K562 (cell line): ENCODE measurements around the gene BMF. TPM values are rescaled to one million over a fixed set of nuclear protein-coding genes. Genes with fewer than 3 reads are reported as not detected.

Source experiments
- ATAC-seq: fragments of 200-7000 bp; cut with Tn5 transposase; 3 replicates; pipeline ENCODE4 v1.9.1; 2020; ENCODE audit warnings: moderate library complexity
- BruUV-seq: library from RNA; stranded (reverse); fragments of 400-500 nt; replicated peaks from 2 replicates; lab custom pipeline; 2021; lab: Mats Ljungman, UMichigan
- CTCF ChIA-PET: fragments of 300-600 bp; formaldehyde crosslinking; extraction: SDS; loops from one replicate; lab custom pipeline; 2021; ENCODE audit warnings: low intra/inter-chr PET ratio; lab: Yijun Ruan, JAX
- POLR2A ChIA-PET: fragments of 300-600, 350-650 bp; sonication (Branson Sonifier 250); formaldehyde crosslinking; extraction: SDS; loops from one replicate; lab custom pipeline; 2021; ENCODE audit warnings: antibody characterized with exemption, inconsistent platforms; lab: Yijun Ruan, JAX
- DNase-seq, 4 experiments: peaks; one replicate each; pipeline versions ENCODE4 v3.0.0 to v3.0.0-alpha.2; 2011 to 2018; ENCODE audit warnings: low spot score in 3 of 4, mixed read lengths in 3 of 4; ENCODE audit errors: extremely low read depth in 1 of 4
- FAIRE-seq: peaks from 2 replicates; lab custom pipeline; 2011; peaks lifted over from hg19 to GRCh38; lab: Jason Lieb, UNC
- H2AFZ ChIP-seq: 2 replicates; pipeline ENCODE4 v1.6.0; 2011; ENCODE audit warnings: low read depth, low read length, control low read depth, inconsistent platforms
- H3K27ac ChIP-seq: fragments of 200-600 bp; 3 replicates; pipeline ENCODE4 v1.8.0; 2011; ENCODE audit warnings: low read depth, mild to moderate bottlenecking, control low read depth, inconsistent platforms, low read length, moderate library complexity, mixed read lengths; ENCODE audit errors: extremely low read depth
- H3K27me3 ChIP-seq, 2 experiments: fragments of 300-600 bp in 1 of 2; 2 replicates in 1 of 2; 3 replicates in 1 of 2; pipeline versions ENCODE4 v1.6.0 to v1.8.0; 2011; ENCODE audit warnings: inconsistent platforms in 2 of 2, low read length in 2 of 2, mild to moderate bottlenecking in 1 of 2, mixed read lengths in 1 of 2, moderate library complexity in 1 of 2; ENCODE audit not compliant: control insufficient read depth in 2 of 2, insufficient read depth in 2 of 2
- H3K36me3 ChIP-seq: fragments of 300-600 bp; 3 replicates; pipeline ENCODE4 v1.8.0; 2011; ENCODE audit warnings: mild to moderate bottlenecking, low read length, inconsistent platforms; ENCODE audit not compliant: control insufficient read depth, insufficient read depth
- H3K4me1 ChIP-seq, 2 experiments: fragments of 200-600 bp in 1 of 2; replicated peaks in 1 of 2; 2 replicates in 1 of 2; 3 replicates in 1 of 2; pipeline versions ENCODE4 v1.5.1 to v1.8.0; 2011; ENCODE audit warnings: inconsistent platforms in 2 of 2, low read length in 2 of 2, mild to moderate bottlenecking in 1 of 2, mixed read lengths in 1 of 2, moderate library complexity in 1 of 2; ENCODE audit not compliant: control insufficient read depth in 2 of 2, insufficient read depth in 2 of 2
- H3K4me2 ChIP-seq: 2 replicates; pipeline ENCODE4 v1.6.1; 2011; ENCODE audit warnings: low read length, control low read depth, inconsistent platforms, mixed read lengths; ENCODE audit not compliant: insufficient read depth
- H3K4me3 ChIP-seq: fragments of 200-600 bp; sonication (generic), shearing (Covaris generic); 2 replicates; pipeline ENCODE4 v1.5.1; 2016; ENCODE audit warnings: control low read depth, inconsistent platforms
- H3K79me2 ChIP-seq: fragments of 200-600 bp; 3 replicates; pipeline ENCODE4 v1.8.0; 2011; ENCODE audit warnings: low read length, inconsistent platforms; ENCODE audit not compliant: control insufficient read depth, insufficient read depth
- H3K9ac ChIP-seq, 2 experiments: 2 replicates each; pipeline versions ENCODE4 v1.6.0 to v1.6.1; 2011; ENCODE audit warnings: low read depth in 2 of 2, low read length in 2 of 2, control low read depth in 1 of 2, inconsistent platforms in 1 of 2, mild to moderate bottlenecking in 1 of 2, mixed read lengths in 1 of 2; ENCODE audit not compliant: insufficient read depth in 1 of 2
- H3K9me1 ChIP-seq: one replicate; pipeline ENCODE4 v1.6.0; 2011; ENCODE audit warnings: inconsistent platforms, mild to moderate bottlenecking, low read length, moderate library complexity; ENCODE audit not compliant: control insufficient read depth, insufficient read depth
- H3K9me3 ChIP-seq: replicated peaks from 2 replicates; pipeline ENCODE4 v1.5.1; 2011; ENCODE audit warnings: low read depth, low read length, inconsistent platforms; ENCODE audit not compliant: control insufficient read depth, insufficient read depth
- H4K20me1 ChIP-seq: replicated peaks from 2 replicates; pipeline ENCODE4 v1.6.1; 2011; ENCODE audit warnings: low read length, inconsistent platforms, mixed read lengths; ENCODE audit not compliant: control insufficient read depth, insufficient read depth
- ADNP ChIP-seq: fragments of 200-800 bp; sonication (Bioruptor generic); IDR thresholded peaks from 2 replicates; pipeline ENCODE4 v1.6.1; 2016; ENCODE audit warnings: missing genetic modification characterization, missing compliant biosample characterization
- MTF1 ChIP-seq: fragments of 250-450 bp; sonication (Bioruptor Pico); IDR thresholded peaks from 2 replicates; pipeline ENCODE4 v1.9.0; 2021; ENCODE audit warnings: moderate library complexity, mild to moderate bottlenecking, inconsistent platforms, borderline replicate concordance
- RBM25 ChIP-seq: fragments of 200-400 bp; formaldehyde crosslinking; IDR thresholded peaks from 2 replicates; pipeline ENCODE4 v1.6.1; 2018; ENCODE audit warnings: low read length, low read depth, moderate library complexity; ENCODE audit not compliant: severe bottlenecking
- WGBS: fragments of 100-300 bp; shearing (Covaris generic); methylation state at CpG from one replicate; pipeline ENCODE4 v1.1.6; 2016; ENCODE audit warnings: low coverage, mixed read lengths; ENCODE audit not compliant: insufficient coverage; ENCODE audit errors: missing lambda C conversion rate; 5-methylcytosine and 5-hydroxymethylcytosine counted together
- in situ Hi-C: fragments of 300-500 bp; cut with MboI; formaldehyde crosslinking; loops from 4 replicates; pipeline ENCODE4 v1.15.0; 2018; ENCODE audit warnings: inconsistent platforms, mixed read lengths
- intact Hi-C: fragments of 100-400 bp; cut with micrococcal nuclease; formaldehyde crosslinking; loops from 2 replicates; pipeline ENCODE4 v1.14.2; 2022
- polyA plus RNA-seq, 8 experiments: library from polyadenylated mRNA; depleted of rRNA in 4 of 8; stranded (reverse) in 5 of 8; unstranded in 3 of 8; fragments of >200 nt; fragmentation: Nextera tagmentation in 2 of 8; fragmentation: Illumina TruSeq in 1 of 8; extraction: Ambion mirVana in 2 of 8; extraction: Trizol in 1 of 8; gene quantifications; 2 replicates each; pipeline versions ENCODE4 v1.2.1 to v1.2.3, GENCODE V29; 2011 to 2014; ENCODE audit warnings: inconsistent platforms in 1 of 8, missing spikeins in 1 of 8
- total RNA-seq, 7 experiments: library from RNA; depleted of rRNA in 6 of 7; stranded (reverse); fragments of >200 nt in 6 of 7; fragmentation: Illumina TruSeq in 2 of 7; extraction: Trizol in 2 of 7; gene quantifications; 2 replicates each; pipeline versions ENCODE4 v1.2.1 to v1.2.3, GENCODE V29; 2011 to 2021; ENCODE audit warnings: low replicate concordance in 1 of 7
- TF ChIP-seq, protein P1 (sequence below): sonication (generic); formaldehyde crosslinking; IDR thresholded peaks from 2 replicates; pipeline ENCODE4 v1.8.1; 2023; ENCODE audit warnings: mild to moderate bottlenecking, missing genetic modification reagents

BMF gene
- total and polyA plus RNA-seq, 9 of the 15 experiments (the other 6 are each of a cell fraction or from before 2014, with no cell fraction given): 0.25 to 0.91 (median 0.59) TPM; not detected in 2

GRCh38 chr15:40045572-40046217 is 63.0 kb downstream of the BMF start:
- Histone ChIP-seq H3K4me1 (peaks cover 10 to 22% of the 10 kb centered on the region in 2 experiments), H3K9me1 (no peaks in the 10 kb centered on the region), H3K27me3 (no peaks in the 10 kb centered on the region)
- FAIRE-seq: no peak
- TF ChIP-seq, protein P1, sequence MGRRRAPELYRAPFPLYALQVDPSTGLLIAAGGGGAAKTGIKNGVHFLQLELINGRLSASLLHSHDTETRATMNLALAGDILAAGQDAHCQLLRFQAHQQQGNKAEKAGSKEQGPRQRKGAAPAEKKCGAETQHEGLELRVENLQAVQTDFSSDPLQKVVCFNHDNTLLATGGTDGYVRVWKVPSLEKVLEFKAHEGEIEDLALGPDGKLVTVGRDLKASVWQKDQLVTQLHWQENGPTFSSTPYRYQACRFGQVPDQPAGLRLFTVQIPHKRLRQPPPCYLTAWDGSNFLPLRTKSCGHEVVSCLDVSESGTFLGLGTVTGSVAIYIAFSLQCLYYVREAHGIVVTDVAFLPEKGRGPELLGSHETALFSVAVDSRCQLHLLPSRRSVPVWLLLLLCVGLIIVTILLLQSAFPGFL (CRISPR knock-in tag): 0 out of 2 replicates have a peak, but pooled peaks have one; percentile 9
- TF ChIP-seq RBM25 (peak; percentile 65), MTF1 (CRISPR knock-in tag) (no peak), ADNP (tag) (0 out of 2 replicates have a peak, but pooled peaks have one; percentile 38)
- TF ChIP-seq, all 486 proteins: peak for 3
- in situ Hi-C loops: loop anchor here (5.0 kb wide), 1 partner anchor 227 kb away; no protein-coding TSS in a partner anchor
- no TSS peak for BruUV-seq
- peak; percentile 5; the same call in 1 of the 3 replicates for ATAC-seq
- peaks cover 2% of the 10 kb centered on the region; the same call in 1 of the 3 replicates for H3K79me2 ChIP-seq
- CTCF ChIA-PET: interaction anchor here (1.4 to 2.8 kb wide), 4 partner anchors 59 to 229 kb away, joined by 5 to 56 read pairs (median 8); no protein-coding TSS in a partner anchor
- no peak for DNase-seq
- H4K20me1 ChIP-seq: no peaks in the 10 kb centered on the region
- H3K4me3 ChIP-seq: no peak overlapping the region
- H3K27ac ChIP-seq: 0 out of 3 replicates have a peak overlapping the region, but pooled peaks have one; percentile 32
- H3K36me3 ChIP-seq: peaks cover 9% of the 10 kb centered on the region; the same call in 1 of the 3 replicates
- peak overlapping the region; percentile 67; the same call in 1 of the 2 replicates for H3K4me2 ChIP-seq
- H3K9ac ChIP-seq: peak overlapping the region in 1 of 2 experiments; percentile 32; a peak in 2 of 4 replicates
- WGBS: 84% methylated on average over 4 of the region's 6 CpGs
- peak overlapping the region; percentile 87 for H2AFZ ChIP-seq
- intact Hi-C loops: loop anchor here (1.0 to 5.0 kb wide), 5 partner anchors 57 to 258 kb away; no protein-coding TSS in a partner anchor
- H3K9me3 ChIP-seq: no peaks in the 10 kb centered on the region
- POLR2A ChIA-PET: interaction anchor here (0.8 to 3.1 kb wide), 7 partner anchors 11 to 119 kb away, joined by 3 to 15 read pairs (median 3); partner anchors contain the start of gene BUB1B
